Neural cell (in vitro differentiated cells): ENCODE results near the gene SHISAL1. TPM values are rescaled to one million over a fixed set of nuclear protein-coding genes. Genes with fewer than 3 reads are reported as not detected.

ENCODE experiments used
- H2AFZ ChIP-seq: fragments of 200-600, 300-800 bp; sonication (generic), shearing (Covaris generic); 2 replicates; pipeline ENCODE4 v1.6.0; 2014; ENCODE audit warnings: low read depth, mild to moderate bottlenecking, antibody characterized with exemption, low read length, moderate library complexity
- H3F3A ChIP-seq: fragments of 200-600 bp; shearing (Covaris generic); 2 replicates; pipeline ENCODE4 v1.6.1; 2016; ENCODE audit warnings: mild to moderate bottlenecking, moderate library complexity, mixed read lengths, antibody characterized with exemption, low read length; ENCODE audit not compliant: insufficient read depth, poor library complexity, severe bottlenecking
- H3K27ac ChIP-seq: fragments of 200-600, 300-800 bp; sonication (generic), shearing (Covaris generic); 2 replicates; pipeline ENCODE4 v1.5.1; 2014; ENCODE audit warnings: mild to moderate bottlenecking, low read length, moderate library complexity
- H3K27me3 ChIP-seq: fragments of 300-800, 200-600 bp; sonication (generic), shearing (Covaris generic); 2 replicates; pipeline ENCODE4 v1.6.0; 2014; ENCODE audit warnings: mild to moderate bottlenecking, low read depth, low read length, moderate library complexity; ENCODE audit not compliant: insufficient read depth
- H3K36me3 ChIP-seq: fragments of 300-800, 200-600 bp; sonication (generic), shearing (Covaris generic); 2 replicates; pipeline ENCODE4 v1.5.1; 2014; ENCODE audit warnings: mild to moderate bottlenecking, antibody characterized with exemption, low read length, moderate library complexity; ENCODE audit not compliant: insufficient read depth
- H3K4me2 ChIP-seq: fragments of 300-800, 200-600 bp; sonication (generic), shearing (Covaris generic); 2 replicates; pipeline ENCODE4 v1.6.0; 2014; ENCODE audit warnings: mild to moderate bottlenecking, low read length
- H3K4me3 ChIP-seq: fragments of 300-800, 200-600 bp; sonication (generic), shearing (Covaris generic); 2 replicates; pipeline ENCODE4 v1.5.1; 2014; ENCODE audit warnings: mild to moderate bottlenecking, low read length, moderate library complexity
- H3K79me2 ChIP-seq: fragments of 200-600 bp; shearing (Covaris generic); replicated peaks from 2 replicates; pipeline ENCODE4 v1.6.0; 2014; ENCODE audit warnings: mild to moderate bottlenecking, low read length, moderate library complexity; ENCODE audit not compliant: insufficient read depth
- H3K9ac ChIP-seq: fragments of 300-800, 200-600 bp; sonication (generic), shearing (Covaris generic); 2 replicates; pipeline ENCODE4 v1.6.1; 2016; ENCODE audit warnings: mild to moderate bottlenecking, low read length, mixed read lengths
- H3K9me2 ChIP-seq: fragments of 200-600 bp; shearing (Covaris generic); 2 replicates; pipeline ENCODE4 v1.6.1; 2016; ENCODE audit warnings: mild to moderate bottlenecking, low read length, mixed read lengths; ENCODE audit not compliant: insufficient read depth
- H3K9me3 ChIP-seq: fragments of 200-600, 300-800 bp; sonication (generic), shearing (Covaris generic); 2 replicates; pipeline ENCODE4 v1.6.1; 2016; ENCODE audit warnings: mild to moderate bottlenecking, mixed run types, low read length, moderate library complexity, mixed read lengths
- H4K20me1 ChIP-seq: fragments of 200-600 bp; shearing (Covaris generic); 2 replicates; pipeline ENCODE4 v1.6.1; 2016; ENCODE audit warnings: mild to moderate bottlenecking, mixed run types; ENCODE audit not compliant: insufficient read depth
- EP300 ChIP-seq: fragments of 450-650 bp; conservative IDR thresholded peaks from 2 replicates; pipeline ENCODE4 v1.6.1; 2014; ENCODE audit warnings: antibody characterized with exemption, mild to moderate bottlenecking, moderate library complexity; ENCODE audit not compliant: poor library complexity, severe bottlenecking
- EZH2 ChIP-seq: fragments of 200-600, 300-800 bp; shearing (Covaris generic), sonication (generic); IDR thresholded peaks from 2 replicates; pipeline ENCODE4 v1.6.1; 2014; ENCODE audit warnings: antibody characterized with exemption, low read length, borderline replicate concordance, mild to moderate bottlenecking; ENCODE audit not compliant: insufficient read depth, poor library complexity, severe bottlenecking
- MXI1 ChIP-seq: fragments of 450-650 bp; conservative IDR thresholded peaks from 2 replicates; pipeline ENCODE4 v1.6.1; 2014; ENCODE audit warnings: antibody characterized with exemption, mild to moderate bottlenecking; ENCODE audit not compliant: poor library complexity, severe bottlenecking
- POLR2AphosphoS5 ChIP-seq: IDR thresholded peaks from 2 replicates; pipeline ENCODE4 v1.6.1; 2012
- RAD21 ChIP-seq: fragments of 450-650 bp; conservative IDR thresholded peaks from 2 replicates; pipeline ENCODE4 v1.6.1; 2014; ENCODE audit warnings: antibody characterized with exemption, mild to moderate bottlenecking, moderate library complexity
- SMC3 ChIP-seq: fragments of 450-650 bp; conservative IDR thresholded peaks from 2 replicates; pipeline ENCODE4 v1.6.1; 2014; ENCODE audit warnings: antibody characterized with exemption, mild to moderate bottlenecking, moderate library complexity; ENCODE audit not compliant: poor library complexity
- TAF1 ChIP-seq: IDR thresholded peaks from 2 replicates; pipeline ENCODE4 v1.6.1; 2012; ENCODE audit warnings: low read depth
- polyA plus RNA-seq: library from polyadenylated mRNA; depleted of rRNA; stranded (reverse); fragments of >200 nt; gene quantifications from 2 replicates; pipeline ENCODE4 v1.2.3, GENCODE V29; 2014
- TF ChIP-seq, protein P1 (sequence below): fragments of 450-650 bp; IDR thresholded peaks from 2 replicates; pipeline ENCODE4 v1.5.1; 2014; ENCODE audit warnings: antibody characterized with exemption, mild to moderate bottlenecking, moderate library complexity; ENCODE audit not compliant: poor library complexity, severe bottlenecking
- TF ChIP-seq, protein P2 (sequence below): IDR thresholded peaks from 2 replicates; pipeline ENCODE4 v1.6.1; 2012; ENCODE audit warnings: borderline replicate concordance

The SHISAL1 gene
- polyA plus RNA-seq, 1 donor from 2014 or later = 15.4 TPM

DNA sequence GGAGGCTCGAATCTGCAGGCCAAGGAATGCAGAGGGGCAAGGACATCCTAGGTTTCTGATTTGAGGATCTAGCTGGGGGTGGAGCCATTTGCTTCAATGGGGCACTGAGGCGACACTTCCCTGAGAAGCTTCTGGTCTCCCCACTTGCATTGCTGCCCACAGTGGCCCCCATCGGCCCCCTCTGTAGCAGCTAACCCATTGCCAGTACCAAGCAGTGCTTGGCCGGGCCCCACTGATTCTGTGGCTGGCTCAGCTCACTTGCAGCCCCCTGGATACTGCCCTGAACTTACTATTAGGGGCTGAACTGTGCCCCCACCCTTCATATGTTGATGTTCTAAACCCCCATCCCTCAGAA is 42.9 kb upstream of the SHISAL1 start:
- H3K27ac ChIP-seq = no peak overlapping the region
- no peaks in the 10 kb centered on the region for H3K36me3 ChIP-seq
- H3K4me3 ChIP-seq = no peak overlapping the region
- no peaks in the 10 kb centered on the region for H3K9me2 ChIP-seq
- no peak overlapping the region for H3K4me2 ChIP-seq
- no peaks in the 10 kb centered on the region for H3F3A ChIP-seq
- H2AFZ ChIP-seq = no peak overlapping the region
- no peaks in the 10 kb centered on the region for H3K9me3 ChIP-seq
- H3K9ac ChIP-seq = no peak overlapping the region
- no peaks in the 10 kb centered on the region for H4K20me1 ChIP-seq
- TF ChIP-seq POLR2AphosphoS5 (no peak), TAF1 (no peak), EZH2 (no peak), MXI1 (no peak), SMC3 (no peak), EP300 (no peak), RAD21 (no peak)
- TF ChIP-seq, protein P1, sequence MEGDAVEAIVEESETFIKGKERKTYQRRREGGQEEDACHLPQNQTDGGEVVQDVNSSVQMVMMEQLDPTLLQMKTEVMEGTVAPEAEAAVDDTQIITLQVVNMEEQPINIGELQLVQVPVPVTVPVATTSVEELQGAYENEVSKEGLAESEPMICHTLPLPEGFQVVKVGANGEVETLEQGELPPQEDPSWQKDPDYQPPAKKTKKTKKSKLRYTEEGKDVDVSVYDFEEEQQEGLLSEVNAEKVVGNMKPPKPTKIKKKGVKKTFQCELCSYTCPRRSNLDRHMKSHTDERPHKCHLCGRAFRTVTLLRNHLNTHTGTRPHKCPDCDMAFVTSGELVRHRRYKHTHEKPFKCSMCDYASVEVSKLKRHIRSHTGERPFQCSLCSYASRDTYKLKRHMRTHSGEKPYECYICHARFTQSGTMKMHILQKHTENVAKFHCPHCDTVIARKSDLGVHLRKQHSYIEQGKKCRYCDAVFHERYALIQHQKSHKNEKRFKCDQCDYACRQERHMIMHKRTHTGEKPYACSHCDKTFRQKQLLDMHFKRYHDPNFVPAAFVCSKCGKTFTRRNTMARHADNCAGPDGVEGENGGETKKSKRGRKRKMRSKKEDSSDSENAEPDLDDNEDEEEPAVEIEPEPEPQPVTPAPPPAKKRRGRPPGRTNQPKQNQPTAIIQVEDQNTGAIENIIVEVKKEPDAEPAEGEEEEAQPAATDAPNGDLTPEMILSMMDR = no peak
- TF ChIP-seq, protein P2, sequence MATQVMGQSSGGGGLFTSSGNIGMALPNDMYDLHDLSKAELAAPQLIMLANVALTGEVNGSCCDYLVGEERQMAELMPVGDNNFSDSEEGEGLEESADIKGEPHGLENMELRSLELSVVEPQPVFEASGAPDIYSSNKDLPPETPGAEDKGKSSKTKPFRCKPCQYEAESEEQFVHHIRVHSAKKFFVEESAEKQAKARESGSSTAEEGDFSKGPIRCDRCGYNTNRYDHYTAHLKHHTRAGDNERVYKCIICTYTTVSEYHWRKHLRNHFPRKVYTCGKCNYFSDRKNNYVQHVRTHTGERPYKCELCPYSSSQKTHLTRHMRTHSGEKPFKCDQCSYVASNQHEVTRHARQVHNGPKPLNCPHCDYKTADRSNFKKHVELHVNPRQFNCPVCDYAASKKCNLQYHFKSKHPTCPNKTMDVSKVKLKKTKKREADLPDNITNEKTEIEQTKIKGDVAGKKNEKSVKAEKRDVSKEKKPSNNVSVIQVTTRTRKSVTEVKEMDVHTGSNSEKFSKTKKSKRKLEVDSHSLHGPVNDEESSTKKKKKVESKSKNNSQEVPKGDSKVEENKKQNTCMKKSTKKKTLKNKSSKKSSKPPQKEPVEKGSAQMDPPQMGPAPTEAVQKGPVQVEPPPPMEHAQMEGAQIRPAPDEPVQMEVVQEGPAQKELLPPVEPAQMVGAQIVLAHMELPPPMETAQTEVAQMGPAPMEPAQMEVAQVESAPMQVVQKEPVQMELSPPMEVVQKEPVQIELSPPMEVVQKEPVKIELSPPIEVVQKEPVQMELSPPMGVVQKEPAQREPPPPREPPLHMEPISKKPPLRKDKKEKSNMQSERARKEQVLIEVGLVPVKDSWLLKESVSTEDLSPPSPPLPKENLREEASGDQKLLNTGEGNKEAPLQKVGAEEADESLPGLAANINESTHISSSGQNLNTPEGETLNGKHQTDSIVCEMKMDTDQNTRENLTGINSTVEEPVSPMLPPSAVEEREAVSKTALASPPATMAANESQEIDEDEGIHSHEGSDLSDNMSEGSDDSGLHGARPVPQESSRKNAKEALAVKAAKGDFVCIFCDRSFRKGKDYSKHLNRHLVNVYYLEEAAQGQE = no peak
- H3K79me2 ChIP-seq = no peaks in the 10 kb centered on the region
- H3K27me3 ChIP-seq = no peaks in the 10 kb centered on the region

DNA sequence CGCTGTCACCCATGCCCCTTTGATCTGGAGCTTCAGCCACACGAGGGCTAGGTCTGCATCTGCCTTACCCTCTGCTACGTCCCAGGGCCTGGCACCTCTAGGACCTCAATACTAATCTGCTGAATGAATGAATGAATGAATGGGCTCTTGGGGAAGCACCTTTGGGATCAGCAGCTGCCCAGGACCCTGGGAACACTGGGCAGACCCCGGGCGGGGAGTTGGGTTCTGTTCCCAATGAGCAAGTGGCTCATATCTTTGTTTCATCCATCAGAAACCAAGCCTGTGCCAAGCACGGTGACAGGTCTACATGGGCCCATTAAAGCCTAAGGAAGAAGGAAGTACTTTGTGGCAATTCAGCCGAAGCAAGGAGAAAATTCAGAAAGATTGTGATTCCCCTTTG is 41.5 kb upstream of the SHISAL1 start:
- TF ChIP-seq, protein P2 = no peak
- TF ChIP-seq SMC3 (no peak), EP300 (no peak), POLR2AphosphoS5 (no peak), MXI1 (no peak), TAF1 (no peak)

More for the DNA sequence above, 41.5 kb upstream of the SHISAL1 start:
- H3K27me3 ChIP-seq = no peaks in the 10 kb centered on the region
- H3K4me3 ChIP-seq = no peak overlapping the region
- H2AFZ ChIP-seq = no peak overlapping the region
- H3F3A ChIP-seq = no peaks in the 10 kb centered on the region
- no peaks in the 10 kb centered on the region for H3K79me2 ChIP-seq
- H3K36me3 ChIP-seq = no peaks in the 10 kb centered on the region
- no peak overlapping the region for H3K27ac ChIP-seq
- H3K9me3 ChIP-seq = no peaks in the 10 kb centered on the region
- no peak overlapping the region for H3K4me2 ChIP-seq
- H4K20me1 ChIP-seq = no peaks in the 10 kb centered on the region
- no peak overlapping the region for H3K9ac ChIP-seq
- no peaks in the 10 kb centered on the region for H3K9me2 ChIP-seq
